Ectodermal cell (in vitro differentiated cells): ENCODE results near the gene C1orf53.
"Not testable (repeated sequence)": the region's sequence is repeated elsewhere in the genome, so short reads cannot be mapped to it uniquely, and the experiment has no call there.

ENCODE experiments used
- H3K27ac ChIP-seq: 2 replicates; pipeline ENCODE4 v1.7.0; 2013; ENCODE audit warnings: mild to moderate bottlenecking, low read depth, low read length; ENCODE audit not compliant: insufficient read depth, poor library complexity, severe bottlenecking
- H3K27me3 ChIP-seq: 2 replicates; pipeline ENCODE4 v1.7.0; 2013; ENCODE audit warnings: mild to moderate bottlenecking, low read length; ENCODE audit not compliant: insufficient read depth, control insufficient read depth, poor library complexity, severe bottlenecking
- H3K36me3 ChIP-seq: one replicate; pipeline ENCODE4 v1.7.0; 2013; ENCODE audit warnings: low read length; ENCODE audit not compliant: control insufficient read depth, insufficient read depth
- H3K4me1 ChIP-seq: one replicate; pipeline ENCODE4 v1.7.0; 2013; ENCODE audit warnings: low read length; ENCODE audit not compliant: control insufficient read depth, insufficient read depth
- H3K4me3 ChIP-seq: 2 replicates; pipeline ENCODE4 v1.7.0; 2013; ENCODE audit warnings: low read depth, low read length, control low read depth; ENCODE audit not compliant: insufficient read depth
- H3K9me3 ChIP-seq: 2 replicates; pipeline ENCODE4 v1.7.0; 2013; ENCODE audit warnings: mild to moderate bottlenecking, low read length, moderate library complexity; ENCODE audit not compliant: control insufficient read depth
- WGBS, 2 experiments: methylation state at CpG; one replicate each; pipeline ENCODE4 v1.1.7; 2013; ENCODE audit warnings: missing lambda C conversion rate in 2 of 2; 5-methylcytosine and 5-hydroxymethylcytosine counted together

C1orf53 gene

GRCh38 chr1:197937381-197937780, 35.0 kb downstream of the C1orf53 start:
- no peaks in the 10 kb centered on the region for H3K27me3 ChIP-seq
- H3K36me3 ChIP-seq: no peaks in the 10 kb centered on the region
- H3K27ac ChIP-seq: no peak overlapping the region
- 100% methylated on average over 1 to 2 of the region's 2 CpGs for WGBS, 2 experiments
- H3K4me1 ChIP-seq: no peaks in the 10 kb centered on the region
- H3K9me3 ChIP-seq: no peaks in the 10 kb centered on the region
- H3K4me3 ChIP-seq: no peak overlapping the region

- Histone ChIP-seq H3K27ac (no peak overlapping the region), H3K4me3 (no peak overlapping the region), H3K4me1 (no peaks in the 10 kb centered on the region), H3K27me3 (no peaks in the 10 kb centered on the region), H3K36me3 (no peaks in the 10 kb centered on the region), H3K9me3 (no peaks in the 10 kb centered on the region)
- 88 to 89% methylated on average over 6 of the region's 6 CpGs for WGBS, 2 experiments
Observed at GRCh38 chr1:197937892-197938291, 35.5 kb downstream of the C1orf53 start.

GRCh38 chr1:197939159-197939980, 36.9 kb downstream of the C1orf53 start:
- 78 to 81% methylated on average over 6 of the region's 6 CpGs for WGBS, 2 experiments
- H3K36me3 ChIP-seq, H3K4me1 ChIP-seq, H3K9me3 ChIP-seq, H3K4me3 ChIP-seq, H3K27ac ChIP-seq, H3K27me3 ChIP-seq: not testable (repeated sequence)

GRCh38 chr1:197942042-197942441, 39.6 kb downstream of the C1orf53 start:
- H3K4me1 ChIP-seq: no peaks in the 10 kb centered on the region
- no peak overlapping the region for H3K4me3 ChIP-seq
- H3K36me3 ChIP-seq: no peaks in the 10 kb centered on the region
- H3K9me3 ChIP-seq: no peaks in the 10 kb centered on the region
- 98 to 100% methylated on average over 2 of the region's 2 CpGs for WGBS, 2 experiments
- no peaks in the 10 kb centered on the region for H3K27me3 ChIP-seq
- no peak overlapping the region for H3K27ac ChIP-seq

GRCh38 chr1:197944485-197944884, 42.1 kb downstream of the C1orf53 start:
- 86 to 90% methylated on average over 4 of the region's 4 CpGs for WGBS, 2 experiments

GRCh38 chr1:197948926-197949899, 46.8 kb downstream of the C1orf53 start:
- Histone ChIP-seq H3K27ac (no peak overlapping the region), H3K36me3 (no peaks in the 10 kb centered on the region), H3K4me3 (no peak overlapping the region), H3K4me1 (no peaks in the 10 kb centered on the region), H3K27me3 (no peaks in the 10 kb centered on the region), H3K9me3 (no peaks in the 10 kb centered on the region)
- WGBS, 2 experiments: 87 to 92% methylated on average over 7 to 8 of the region's 8 CpGs

More at GRCh38 chr1:197944485-197944884, 42.1 kb downstream of the C1orf53 start:
- H3K27me3 ChIP-seq: no peaks in the 10 kb centered on the region
- H3K4me1 ChIP-seq: no peaks in the 10 kb centered on the region
- no peaks in the 10 kb centered on the region for H3K36me3 ChIP-seq
- H3K27ac ChIP-seq: no peak overlapping the region
- no peak overlapping the region for H3K4me3 ChIP-seq
- H3K9me3 ChIP-seq: no peaks in the 10 kb centered on the region

- no peaks in the 10 kb centered on the region for H3K4me1 ChIP-seq
- no peak overlapping the region for H3K27ac ChIP-seq
- H3K27me3 ChIP-seq: no peaks in the 10 kb centered on the region
- H3K9me3 ChIP-seq: no peaks in the 10 kb centered on the region
- no peak overlapping the region for H3K4me3 ChIP-seq
- no peaks in the 10 kb centered on the region for H3K36me3 ChIP-seq
Observed at GRCh38 chr1:197951089-197951488, 48.7 kb downstream of the C1orf53 start.

GRCh38 chr1:197951617-197952175, 49.3 kb downstream of the C1orf53 start:
- Histone ChIP-seq H3K4me3 (no peak overlapping the region), H3K27me3 (no peaks in the 10 kb centered on the region), H3K27ac (no peak overlapping the region), H3K4me1 (no peaks in the 10 kb centered on the region), H3K36me3 (no peaks in the 10 kb centered on the region), H3K9me3 (no peaks in the 10 kb centered on the region)
- WGBS, 2 experiments: 94 to 96% methylated on average over 4 to 5 of the region's 5 CpGs

GRCh38 chr1:197953472-197953871, 51.0 kb downstream of the C1orf53 start:
- not testable (repeated sequence) for H3K4me1 ChIP-seq, H3K27ac ChIP-seq, H3K9me3 ChIP-seq, H3K4me3 ChIP-seq, H3K36me3 ChIP-seq, H3K27me3 ChIP-seq
- 87 to 89% methylated on average over 6 of the region's 6 CpGs for WGBS, 2 experiments
